NCI-H146 treated with DMSO at 0.1 percent for 48 hours (cell line): ENCODE data around the gene RTKN2.
A peak's percentile ranks its signal among the peaks of the same experiment; 100 is the strongest.
"Not testable (repeated sequence)": the region's sequence is repeated elsewhere in the genome, so short reads cannot be mapped to it uniquely, and the experiment has no call there.

Experiments used
- DNase-seq: peaks from one replicate; lab custom pipeline; 2025; ENCODE audit not compliant: unreplicated experiment; lab: John Stamatoyannopoulos, UW

The RTKN2 gene, protein sequence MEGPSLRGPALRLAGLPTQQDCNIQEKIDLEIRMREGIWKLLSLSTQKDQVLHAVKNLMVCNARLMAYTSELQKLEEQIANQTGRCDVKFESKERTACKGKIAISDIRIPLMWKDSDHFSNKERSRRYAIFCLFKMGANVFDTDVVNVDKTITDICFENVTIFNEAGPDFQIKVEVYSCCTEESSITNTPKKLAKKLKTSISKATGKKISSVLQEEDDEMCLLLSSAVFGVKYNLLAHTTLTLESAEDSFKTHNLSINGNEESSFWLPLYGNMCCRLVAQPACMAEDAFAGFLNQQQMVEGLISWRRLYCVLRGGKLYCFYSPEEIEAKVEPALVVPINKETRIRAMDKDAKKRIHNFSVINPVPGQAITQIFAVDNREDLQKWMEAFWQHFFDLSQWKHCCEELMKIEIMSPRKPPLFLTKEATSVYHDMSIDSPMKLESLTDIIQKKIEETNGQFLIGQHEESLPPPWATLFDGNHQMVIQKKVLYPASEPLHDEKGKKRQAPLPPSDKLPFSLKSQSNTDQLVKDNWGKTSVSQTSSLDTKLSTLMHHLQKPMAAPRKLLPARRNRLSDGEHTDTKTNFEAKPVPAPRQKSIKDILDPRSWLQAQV

GRCh38 chr10:62268399-62269114, at the start of gene RTKN2:
RTKN2 (minus strand) TSS chr10:62268844; CDS start chr10:62268610, 234 bp downstream.
- DNase-seq: peak; percentile 96

DNA sequence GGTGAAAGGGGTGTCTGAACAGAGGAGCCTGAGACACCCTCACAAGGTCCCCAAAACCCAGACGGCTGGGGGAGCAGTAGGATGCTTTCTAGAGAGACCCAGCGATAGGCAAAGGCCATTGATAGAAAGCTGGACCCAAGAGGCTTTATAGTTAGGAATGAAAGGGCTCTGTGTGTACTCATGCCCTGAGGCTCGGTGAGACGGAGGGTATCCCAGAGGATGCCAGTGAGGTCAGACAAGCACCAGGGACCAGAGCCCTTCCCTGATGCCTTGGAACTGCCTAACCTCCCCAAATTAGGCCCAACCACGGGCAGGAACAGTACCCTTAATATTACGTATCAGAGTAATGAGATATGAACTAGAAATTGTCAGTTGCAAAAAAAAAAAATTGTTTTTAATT, 48.6 kb upstream of the RTKN2 start:
- no peak for DNase-seq

GRCh38 chr10:62309254-62309653, 40.6 kb upstream of the RTKN2 start:
- DNase-seq: no peak

DNA sequence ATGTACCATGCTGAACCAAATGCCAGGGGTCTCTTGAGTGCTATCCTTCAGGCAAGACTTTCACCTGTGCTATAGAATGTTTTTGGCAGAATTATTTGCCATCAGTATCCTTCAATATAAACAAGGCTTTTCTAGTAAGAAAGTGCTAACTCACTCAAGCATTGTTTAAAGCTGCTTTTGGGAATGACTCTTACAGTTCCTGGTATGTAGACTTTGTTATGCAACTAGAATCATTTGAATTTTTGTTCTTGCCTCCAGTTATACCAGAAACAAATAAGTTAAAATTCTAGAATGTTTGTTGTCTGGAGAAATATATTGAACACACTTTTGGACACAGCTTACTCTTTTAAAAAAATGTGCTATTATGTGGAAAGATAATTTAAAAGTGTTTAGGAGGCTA, 39.5 kb upstream of the RTKN2 start:
- DNase-seq: no peak

DNA sequence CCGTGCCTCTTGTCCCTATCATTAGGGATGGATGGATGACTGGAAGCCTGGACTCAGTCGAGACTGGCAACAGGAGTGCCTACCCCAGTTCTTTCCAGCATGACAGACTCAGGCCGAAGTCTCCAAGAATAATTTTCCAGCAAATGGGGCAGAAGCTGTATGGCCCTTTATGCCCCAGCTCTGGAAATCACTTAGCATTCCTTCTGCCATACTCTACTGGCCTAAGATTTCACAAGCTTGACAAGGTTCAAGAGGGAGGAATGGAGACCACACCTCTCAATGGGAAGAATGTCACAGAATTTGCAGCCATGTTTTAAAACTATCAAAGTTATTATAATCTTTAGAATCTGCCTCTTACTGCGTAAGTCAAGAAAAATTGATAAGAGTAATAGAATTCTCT, 39.0 kb upstream of the RTKN2 start:
- DNase-seq: no peak

GRCh38 chr10:62306663-62307062, 38.0 kb upstream of the RTKN2 start:
- no peak for DNase-seq

- no peak for DNase-seq
Observed at GRCh38 chr10:62305813-62306212, 37.2 kb upstream of the RTKN2 start.

DNA sequence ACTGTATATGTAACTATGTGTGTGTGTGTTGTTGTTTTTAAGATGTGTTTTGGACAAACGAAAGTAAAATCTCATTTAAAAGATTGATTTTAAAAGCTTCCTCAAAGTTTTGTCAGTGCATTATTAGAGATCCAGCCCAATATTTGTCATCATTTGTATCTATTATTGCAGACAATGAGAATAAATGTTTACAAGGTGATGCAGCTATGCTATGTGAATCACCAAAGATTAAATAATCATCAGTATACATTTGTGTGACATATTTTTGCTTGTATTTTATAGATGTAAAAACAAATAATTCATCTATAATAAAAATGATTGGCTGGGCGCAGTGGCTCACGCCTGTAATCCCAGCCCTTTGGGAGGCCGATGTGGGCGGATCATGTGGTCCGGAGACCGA, 35.3 kb upstream of the RTKN2 start:
- DNase-seq: no peak

GRCh38 chr10:62302760-62303159, 34.1 kb upstream of the RTKN2 start:
- DNase-seq: no peak

DNA sequence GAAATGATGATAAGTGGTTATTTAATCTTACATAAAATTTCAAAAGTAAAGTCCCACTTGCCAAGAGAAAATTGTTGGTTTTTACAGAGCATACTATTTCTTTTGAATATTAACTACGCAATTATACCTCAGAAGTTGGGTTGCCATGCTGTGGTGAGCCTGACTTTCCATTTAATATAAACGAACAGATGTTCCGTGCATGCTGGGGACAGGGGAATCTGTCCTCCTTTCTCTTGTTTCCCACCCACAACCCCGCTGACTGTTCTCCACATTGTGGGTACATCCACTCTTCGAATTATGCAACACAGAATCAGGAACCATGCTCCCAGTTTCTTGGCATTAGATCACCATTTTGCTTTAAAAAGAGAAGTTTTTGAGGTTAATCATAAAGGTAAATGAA, 29.2 kb upstream of the RTKN2 start:
- DNase-seq: no peak

DNA sequence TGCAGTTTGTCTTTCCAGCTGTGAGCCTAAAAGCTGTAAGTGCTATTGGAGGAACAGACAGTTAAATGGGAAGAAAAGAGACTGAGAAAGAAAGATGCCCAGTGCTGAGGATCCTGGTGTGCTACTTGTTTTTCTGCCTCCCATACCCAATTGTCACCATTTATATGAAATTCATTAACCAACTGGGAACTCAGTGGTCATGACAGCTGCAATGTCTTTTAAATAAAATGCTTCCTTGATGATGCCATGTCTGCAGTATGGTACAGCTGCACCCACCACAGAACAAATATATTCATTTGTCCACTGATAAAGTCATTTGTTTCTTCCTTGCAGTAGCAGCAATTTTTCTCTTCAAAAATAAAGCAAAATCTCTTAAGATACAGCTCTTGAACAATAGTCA, 15.6 kb upstream of the RTKN2 start:
- no peak for DNase-seq

DNA sequence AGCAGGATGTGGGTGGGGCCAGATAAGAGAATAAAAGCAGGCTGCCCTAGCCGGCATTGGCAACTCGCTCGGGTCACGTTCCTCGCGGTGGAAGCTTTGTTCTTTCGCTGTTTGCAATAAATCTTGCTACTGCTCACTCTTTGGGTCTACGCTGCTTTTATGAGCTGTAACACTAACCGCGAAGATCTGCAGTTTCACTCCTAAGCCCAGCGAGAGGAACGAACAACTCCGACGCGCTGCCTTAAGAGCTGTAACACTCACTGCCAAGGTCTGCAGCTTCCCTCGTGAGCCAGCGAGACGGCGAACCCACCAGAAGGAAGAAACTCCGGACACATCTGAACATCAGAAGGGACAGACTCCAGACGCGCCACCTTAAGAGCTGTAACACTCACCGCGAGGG, 12.7 kb upstream of the RTKN2 start:
- not testable (repeated sequence) for DNase-seq

DNA sequence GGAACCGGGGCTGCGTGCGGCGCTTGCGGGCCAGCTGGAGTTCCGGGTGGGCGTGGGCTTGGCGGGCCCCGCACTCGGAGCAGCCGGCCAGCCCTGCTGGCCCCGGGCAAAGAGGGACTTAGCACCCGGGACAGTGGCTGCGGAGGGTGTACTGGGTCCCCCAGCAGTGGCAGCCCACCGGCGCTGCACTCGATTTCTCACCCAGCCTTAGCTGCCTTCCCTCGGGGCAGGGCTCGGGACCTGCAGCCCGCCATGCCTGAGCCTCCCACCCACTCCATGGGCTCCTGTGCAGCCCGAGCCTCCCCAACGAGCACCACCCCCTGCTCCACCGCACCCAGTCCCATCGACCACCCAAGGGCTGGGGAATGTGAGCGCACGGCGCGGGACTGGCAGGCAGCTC, 11.7 kb upstream of the RTKN2 start:
- not testable (repeated sequence) for DNase-seq

GRCh38 chr10:62278441-62278910, 9.8 kb upstream of the RTKN2 start:
- no peak for DNase-seq

- DNase-seq: no peak
Observed at GRCh38 chr10:62277971-62278370, 9.3 kb upstream of the RTKN2 start.

GRCh38 chr10:62270020-62270419, 1.4 kb upstream of the RTKN2 start:
- no peak for DNase-seq

GRCh38 chr10:62268027-62268398, 631 bp downstream of the RTKN2 start:
- DNase-seq: peak; percentile 47

DNA sequence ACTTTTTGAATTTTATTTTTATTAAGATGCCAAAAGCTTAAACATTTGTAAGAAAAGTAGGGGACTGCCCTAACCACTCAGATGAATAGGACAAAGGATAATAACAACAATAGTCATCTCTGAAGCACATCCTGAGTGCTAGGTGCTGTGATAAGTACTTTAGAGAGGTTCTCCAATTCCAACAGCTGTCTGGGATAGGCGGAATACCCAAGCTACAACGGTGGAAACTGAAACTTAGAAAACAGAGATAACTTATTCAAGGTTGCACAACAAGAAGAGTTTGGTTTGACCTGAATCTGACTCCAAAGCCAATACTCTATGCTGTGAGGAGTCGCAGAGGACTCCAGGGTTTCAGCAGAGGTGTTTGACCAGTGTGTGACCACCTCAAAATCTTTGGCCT, 2.0 kb downstream of the RTKN2 start:
- DNase-seq: no peak

DNA sequence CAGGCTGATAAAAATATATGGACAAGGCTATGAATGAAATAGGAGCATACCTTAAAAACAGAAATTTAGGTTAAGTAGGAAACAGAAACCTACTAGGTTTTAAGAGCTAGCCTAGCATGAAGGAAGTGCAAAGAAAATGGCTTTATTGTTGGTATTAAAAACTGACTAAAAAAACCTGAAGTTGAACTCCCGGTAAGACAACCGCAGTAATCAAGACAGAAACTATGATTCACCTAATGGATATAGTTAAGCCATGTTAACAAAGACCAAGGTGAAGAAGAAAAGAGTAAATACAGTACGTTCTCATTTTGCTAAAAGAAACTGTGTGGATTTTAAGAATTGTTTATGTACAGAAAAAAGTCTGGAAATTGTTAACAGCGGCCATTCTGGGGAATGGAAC, 2.5 kb downstream of the RTKN2 start:
- DNase-seq: no peak

DNA sequence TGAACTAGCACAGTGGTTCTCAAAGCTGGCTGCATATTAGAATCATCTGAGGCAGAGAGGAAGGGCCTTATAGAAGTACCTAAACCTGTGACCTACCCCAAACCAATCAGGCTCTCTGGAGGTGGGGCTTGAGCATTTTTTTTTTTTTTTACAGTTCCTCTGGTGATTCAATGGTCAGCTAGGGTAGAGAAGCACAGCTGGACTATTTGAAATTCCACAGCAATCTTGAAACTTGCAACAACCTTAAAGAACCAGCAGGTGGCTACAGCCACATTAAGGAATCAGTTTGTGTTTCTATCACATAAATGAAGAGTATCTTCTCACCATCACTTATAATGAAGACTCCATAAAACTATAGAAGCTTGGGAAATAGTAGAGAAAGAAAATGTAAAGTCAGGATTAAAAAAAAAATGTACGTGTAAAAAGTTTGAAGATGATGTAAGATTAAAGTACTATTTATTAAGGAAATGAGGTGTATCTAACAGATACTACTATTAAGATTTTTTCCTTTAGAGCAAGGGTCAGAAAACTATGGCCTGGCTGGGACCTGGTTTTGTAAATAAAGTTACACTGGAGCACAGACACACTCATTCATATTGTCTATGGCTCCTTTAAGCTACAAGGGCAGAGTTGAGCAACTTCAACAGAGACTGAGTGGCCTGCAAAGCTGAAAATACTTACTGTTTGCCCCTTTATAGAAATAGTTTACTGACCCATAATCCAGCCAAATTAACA, 3.8 kb downstream of the RTKN2 start:
- peak; percentile 49 for DNase-seq

DNA sequence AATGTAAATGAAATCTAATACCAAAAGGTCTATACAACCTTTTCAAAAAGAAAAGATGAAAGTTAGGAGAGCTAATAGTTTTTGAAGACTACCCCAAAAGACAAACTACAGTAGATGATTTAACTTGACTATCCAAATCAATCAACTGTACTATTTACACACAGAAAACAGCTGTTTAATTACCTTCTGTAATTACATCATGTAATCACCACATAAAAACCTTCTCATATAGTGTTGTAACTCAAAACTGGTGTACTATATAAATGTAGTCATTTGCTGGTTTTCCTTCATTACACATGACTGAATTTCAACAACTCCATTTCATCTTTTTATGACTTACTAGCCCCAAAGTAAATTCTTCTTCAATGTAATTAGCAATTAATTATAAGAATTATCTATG, 4.5 kb downstream of the RTKN2 start:
- DNase-seq: no peak
